Effector CD4-positive, alpha-beta T cell (primary cell): Measurements from ENCODE around the gene DDX20.

Experiments
- DNase-seq: peaks from one replicate; pipeline ENCODE4 v3.0.0-alpha.2; 2020

The DDX20 gene

GRCh38 chr1:111751906-111752575 is 3.7 kb upstream of the DDX20 start:
- DNase-seq: no peak

GRCh38 chr1:111754984-111755330 is 744 bp upstream of the DDX20 start:
- peak; percentile 5 for DNase-seq

GRCh38 chr1:111756124-111756513 is 418 bp downstream of the DDX20 start:
- no peak for DNase-seq

- DNase-seq: no peak
Measured at GRCh38 chr1:111758373-111758772, 2.7 kb downstream of the DDX20 start.

DNA sequence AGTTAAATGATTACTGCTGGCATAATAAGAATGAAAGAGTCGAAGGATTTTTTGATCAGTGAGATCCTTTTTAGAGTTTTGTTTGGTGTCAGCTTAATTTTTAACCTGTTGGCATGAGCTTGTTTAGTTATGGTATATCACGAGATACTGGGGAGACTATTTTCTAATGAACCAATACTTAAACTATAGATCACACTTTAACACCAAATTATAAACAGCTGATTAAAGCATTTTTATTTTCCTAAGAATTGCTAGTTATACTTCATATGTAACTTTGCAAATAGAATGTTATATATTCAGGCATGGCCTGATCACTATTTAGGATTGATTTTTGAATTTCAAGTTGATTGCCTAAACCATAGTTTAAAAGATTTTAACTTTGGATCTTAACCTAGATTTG is 6.0 kb downstream of the DDX20 start:
- no peak for DNase-seq

DNA sequence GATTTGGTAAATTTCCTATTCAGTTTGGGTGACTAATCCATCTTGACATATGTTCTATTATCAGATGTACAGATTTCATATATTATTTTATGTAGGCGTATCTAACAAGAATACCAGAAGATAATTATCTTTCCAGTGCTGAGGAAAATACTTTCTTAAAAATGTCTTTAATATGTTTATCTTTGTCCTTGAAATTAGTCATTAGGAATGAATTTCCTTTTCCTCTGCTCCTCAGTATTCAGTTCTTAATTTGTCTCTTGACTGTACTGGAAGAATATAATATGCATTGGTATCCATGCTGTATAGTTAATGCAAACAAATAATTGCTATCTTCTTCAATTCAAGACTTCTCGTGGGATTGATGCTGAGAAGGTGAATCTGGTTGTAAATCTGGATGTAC is 6.6 kb downstream of the DDX20 start:
- DNase-seq: no peak

DNA sequence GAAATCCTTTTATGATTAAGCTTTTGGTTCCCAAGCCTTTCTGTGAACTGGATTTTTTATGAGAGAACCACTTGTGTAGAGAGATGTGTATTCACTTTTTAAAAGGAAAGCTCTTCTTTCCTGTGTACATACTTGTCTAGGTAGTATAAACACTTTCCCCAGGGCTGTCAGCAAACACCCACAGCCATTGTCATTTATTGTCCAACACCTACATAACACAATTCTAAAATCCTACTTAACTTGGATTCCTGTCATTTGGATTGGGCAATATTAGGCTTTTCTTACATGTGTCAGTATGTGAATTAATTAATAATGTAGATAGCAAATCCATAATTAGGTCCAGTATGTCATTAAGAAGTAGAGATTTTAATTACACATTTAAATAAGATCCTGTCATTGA is 12.3 kb downstream of the DDX20 start:
- DNase-seq: no peak

DNA sequence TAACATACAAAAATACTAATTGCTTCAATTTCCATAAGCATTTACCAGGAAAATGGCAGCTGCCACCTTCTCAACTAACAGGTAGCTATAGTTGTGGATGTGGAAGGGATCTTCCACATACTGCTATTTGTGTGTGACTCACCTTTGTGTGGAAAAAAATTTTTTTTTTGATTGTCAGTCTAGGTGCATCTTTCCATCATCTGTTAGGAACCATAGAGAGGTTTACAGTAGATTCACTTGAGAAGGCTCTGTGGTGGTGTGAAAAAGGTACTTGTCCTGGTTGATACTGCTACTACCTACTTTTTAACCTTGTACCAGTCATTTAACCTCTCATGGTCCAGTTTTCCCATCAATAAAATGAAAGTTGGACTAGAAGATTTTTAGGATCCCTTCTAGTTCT is 12.9 kb downstream of the DDX20 start:
- no peak for DNase-seq

DNA sequence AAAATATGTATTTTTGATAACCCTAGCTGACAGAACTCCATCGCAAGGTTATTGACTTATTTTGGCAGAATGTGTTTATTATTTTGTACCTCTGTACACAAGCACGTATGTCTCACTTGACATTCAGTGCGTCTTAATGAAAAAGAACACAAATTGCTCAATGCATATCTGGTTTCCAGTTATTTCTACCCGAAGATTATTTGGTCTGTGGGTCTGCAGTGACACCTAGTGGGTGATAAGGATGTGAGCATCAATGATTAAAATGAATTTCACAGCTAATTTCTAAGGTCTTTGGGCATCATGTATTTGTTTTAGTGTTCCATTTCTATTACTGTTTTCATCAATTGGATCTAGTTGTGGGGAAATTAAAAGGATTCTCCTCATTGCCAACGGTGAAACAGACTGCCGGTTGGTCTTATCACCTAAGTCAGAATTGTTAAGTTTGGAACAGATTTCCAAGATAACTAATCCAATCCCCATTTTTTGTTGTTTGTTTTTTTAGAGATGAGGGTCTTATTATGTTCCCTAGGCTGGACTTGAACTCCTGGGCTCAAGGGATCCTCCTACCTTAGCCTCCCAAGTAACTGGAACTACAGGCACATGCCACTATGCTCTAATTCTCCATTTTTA is 13.9 kb downstream of the DDX20 start:
- DNase-seq: peak; percentile 48

DNA sequence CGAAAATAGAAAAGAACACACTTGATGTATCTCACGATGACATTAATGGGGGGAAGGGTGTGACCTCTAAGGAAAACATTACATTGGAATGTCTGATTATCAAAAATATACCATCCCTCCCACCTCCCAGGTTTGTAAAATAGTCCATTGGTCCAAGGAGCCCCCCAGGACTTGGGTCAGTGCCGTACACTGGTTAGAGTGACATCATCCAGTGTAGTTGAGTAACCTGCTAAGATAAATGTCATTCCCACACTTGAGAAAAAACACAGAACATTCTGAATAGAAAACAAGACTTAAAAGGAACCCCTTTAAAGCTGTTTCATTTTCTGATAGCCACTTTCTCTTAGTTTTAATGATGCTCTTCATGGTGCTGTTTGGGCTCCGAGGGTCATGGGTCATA is 15.2 kb downstream of the DDX20 start:
- DNase-seq: no peak

DNA sequence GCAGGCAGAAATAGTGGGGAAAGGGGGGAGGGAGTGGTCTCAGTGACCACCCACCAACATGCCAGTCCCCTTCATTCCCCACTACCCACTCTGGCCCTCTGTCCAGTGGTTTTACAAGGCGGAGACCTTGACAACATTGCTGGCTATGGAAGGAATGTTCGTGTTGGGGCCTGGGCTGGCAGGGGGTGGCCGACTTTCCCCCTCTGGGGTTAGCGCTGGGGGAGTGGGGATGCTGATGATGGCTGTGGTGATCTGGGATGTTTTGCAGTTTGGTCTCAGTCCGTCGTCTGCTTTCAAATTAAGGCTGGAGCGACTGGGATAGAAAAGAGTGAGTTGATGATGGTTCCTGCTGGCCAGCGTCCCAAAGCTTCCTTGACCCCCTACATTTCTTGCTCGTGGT is 20.3 kb downstream of the DDX20 start:
- no peak for DNase-seq

- no peak for DNase-seq
Measured at GRCh38 chr1:111776391-111776790, 20.7 kb downstream of the DDX20 start.

GRCh38 chr1:111776861-111777260 is 21.2 kb downstream of the DDX20 start:
- no peak for DNase-seq

- no peak for DNase-seq
Measured at GRCh38 chr1:111777301-111777700, 21.6 kb downstream of the DDX20 start.

DNA sequence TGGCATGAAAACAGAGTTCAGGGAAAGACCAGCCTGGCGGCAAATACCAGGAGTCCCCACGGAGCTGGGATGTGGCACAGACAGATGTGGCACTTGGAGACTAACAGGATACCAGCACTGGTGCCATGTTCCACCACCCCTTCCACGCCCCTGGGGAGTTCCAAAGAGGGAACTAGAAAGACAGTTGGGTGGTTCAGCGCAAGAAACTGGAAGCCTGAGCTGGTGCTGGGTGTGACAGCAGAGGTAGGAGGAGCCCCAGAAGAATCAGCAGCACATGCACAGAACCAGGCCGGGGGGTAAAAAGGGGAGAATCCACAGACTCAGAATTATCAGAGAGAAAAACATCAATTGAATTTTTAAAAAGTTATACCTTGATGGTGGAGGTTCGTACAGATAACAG is 22.4 kb downstream of the DDX20 start:
- no peak for DNase-seq

DNA sequence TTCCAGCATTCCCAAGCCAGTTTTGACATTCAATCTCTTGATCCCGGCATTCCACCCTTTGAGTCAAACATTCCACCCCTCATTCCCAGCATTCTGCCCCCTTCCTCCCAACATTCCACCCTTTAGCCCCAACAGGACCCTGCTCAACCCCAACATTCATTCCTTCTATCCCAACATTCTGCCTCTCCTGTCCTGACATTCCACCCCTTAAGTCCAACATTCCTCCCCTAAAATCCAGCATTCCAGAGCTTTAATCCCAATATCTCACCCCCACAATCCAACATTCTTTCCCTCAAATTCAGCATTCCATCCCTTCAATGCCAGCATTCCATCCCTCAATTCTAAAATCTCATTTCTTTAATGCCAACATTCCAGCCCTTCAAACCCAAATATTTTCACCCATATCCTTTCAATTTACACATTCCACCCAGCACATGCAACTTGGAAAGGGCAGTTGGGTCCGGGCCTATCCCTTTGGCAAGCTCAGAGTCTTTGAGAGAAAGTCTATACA is 22.9 kb downstream of the DDX20 start:
- no peak for DNase-seq

DNA sequence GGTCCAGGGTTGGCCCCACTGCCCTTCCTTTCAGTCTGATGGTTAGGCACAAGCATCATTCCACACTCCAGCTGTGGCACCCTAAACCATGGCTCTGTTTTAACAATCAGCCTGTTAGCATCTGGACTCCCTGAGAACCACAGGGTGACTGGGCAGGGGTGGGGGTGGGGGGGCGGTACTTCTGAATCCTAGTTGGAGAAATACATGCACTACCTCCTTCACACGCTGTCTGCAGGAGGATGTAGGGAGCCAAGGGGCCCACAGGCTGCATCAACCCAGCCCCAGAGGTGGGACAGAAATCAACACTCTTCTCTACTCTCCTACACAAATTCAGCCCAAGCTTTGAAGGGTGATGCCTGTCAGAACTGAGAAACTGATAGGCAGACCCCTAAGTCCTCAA is 23.8 kb downstream of the DDX20 start:
- DNase-seq: no peak

DNA sequence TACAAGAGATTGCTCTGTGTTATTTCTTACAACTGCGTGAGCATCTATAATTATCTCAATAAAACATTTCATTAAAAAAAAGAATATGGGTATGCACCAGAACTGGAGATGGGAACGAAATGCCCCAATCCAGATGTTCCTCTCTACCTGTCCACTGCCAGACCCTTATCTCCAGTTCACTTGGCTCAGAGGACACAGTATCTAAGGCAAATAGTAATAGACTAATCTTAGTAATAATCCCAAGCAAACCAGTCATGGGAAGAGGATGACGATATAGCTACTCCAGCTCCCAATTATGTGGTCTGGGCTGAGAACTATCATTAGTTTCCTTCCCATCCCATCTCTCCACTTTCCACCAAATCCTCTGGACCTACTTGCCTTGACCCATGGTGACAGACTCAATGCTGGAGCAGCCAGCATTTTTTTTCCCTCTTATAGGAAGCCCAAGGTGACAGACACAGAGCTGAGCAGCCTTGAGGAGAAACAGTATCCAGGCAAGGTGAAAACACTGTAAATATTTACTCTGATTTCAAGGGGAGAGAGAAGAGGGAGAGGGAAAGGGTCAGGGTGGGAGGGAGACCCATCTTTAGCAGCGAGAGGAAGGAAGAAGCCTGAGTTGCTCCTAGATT is 28.7 kb downstream of the DDX20 start:
- DNase-seq: no peak

DNA sequence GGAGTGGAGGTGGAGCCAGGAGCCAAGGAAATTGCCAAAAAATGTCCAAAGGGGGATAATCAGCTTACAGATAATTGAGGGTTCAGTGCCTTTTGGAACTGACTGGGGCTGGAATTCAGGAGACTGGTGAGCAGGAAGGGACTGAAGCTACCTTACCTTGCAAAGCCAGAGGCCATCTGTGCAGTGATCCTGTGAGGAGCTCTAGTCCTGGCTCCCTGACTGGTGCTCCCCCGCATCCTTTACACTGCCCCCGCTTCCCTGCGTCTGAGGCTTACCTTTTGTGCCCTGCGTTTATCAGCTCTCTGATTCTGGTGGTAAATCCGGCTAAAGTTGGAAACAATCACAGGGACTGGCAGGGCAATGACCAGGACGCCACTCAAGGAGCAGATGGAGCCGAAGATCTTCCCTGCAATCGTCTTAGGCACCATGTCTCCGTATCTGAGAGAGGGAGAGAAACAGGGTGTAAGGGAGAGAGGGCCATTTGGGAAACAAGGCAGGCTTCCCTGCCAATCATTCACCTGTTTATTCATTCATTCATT is 31.0 kb downstream of the DDX20 start:
- DNase-seq: no peak

GRCh38 chr1:111789142-111789541 is 33.4 kb downstream of the DDX20 start:
- DNase-seq: no peak

DNA sequence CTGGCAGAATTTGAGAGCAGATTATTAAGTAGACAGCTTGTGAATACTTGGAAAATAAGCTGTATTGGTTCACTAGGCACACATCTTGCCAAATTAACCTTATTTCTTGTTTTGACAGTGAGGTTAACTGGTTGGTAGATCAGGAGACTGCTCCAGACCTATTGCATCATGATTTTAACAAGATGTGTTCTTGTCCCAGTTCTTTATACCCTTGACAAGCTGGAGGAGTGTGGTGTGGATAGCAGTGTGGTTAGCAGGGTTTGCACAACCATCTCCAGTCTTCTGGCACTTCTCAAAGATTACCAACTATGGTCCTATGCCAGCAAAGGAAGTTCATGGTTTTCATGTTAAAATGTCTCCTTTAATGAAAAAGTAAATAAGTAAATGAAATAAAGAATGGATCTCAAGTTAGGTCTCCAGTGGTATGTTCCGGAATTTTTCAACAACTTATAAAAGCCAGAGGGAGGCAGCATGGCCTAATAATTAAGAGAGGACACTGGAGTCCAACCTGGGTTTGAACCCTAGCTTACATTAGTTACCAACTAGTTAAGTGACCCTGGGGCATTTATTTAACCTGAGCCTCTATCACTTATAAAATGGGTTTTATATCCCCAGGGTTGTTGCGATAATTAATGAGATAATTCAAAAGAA is 34.1 kb downstream of the DDX20 start:
- no peak for DNase-seq

- DNase-seq: no peak
Measured at GRCh38 chr1:111791776-111792175, 36.1 kb downstream of the DDX20 start.

DNA sequence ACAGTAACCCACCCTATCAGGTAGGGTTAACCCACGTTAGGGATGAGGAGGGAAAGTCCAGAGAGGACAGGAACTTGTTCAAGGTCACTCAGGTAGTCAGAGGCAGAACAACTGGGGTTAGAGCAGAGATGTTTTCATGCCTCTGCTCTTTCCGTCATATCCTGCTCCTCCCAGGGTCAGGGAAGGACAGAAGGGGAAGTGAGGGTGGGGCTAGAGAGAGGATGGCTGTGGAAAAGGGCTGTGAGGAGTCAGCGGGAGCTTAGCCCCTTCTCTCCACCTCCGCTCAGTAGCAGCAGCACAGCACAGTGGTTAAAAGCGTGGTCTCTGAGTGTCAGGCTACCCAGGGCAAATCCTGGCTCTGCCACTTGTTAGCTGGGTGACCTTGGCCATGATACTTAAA is 36.5 kb downstream of the DDX20 start:
- DNase-seq: no peak

GRCh38 chr1:111793923-111794322 is 38.2 kb downstream of the DDX20 start:
- DNase-seq: no peak
